Nephron progenitor cell (in vitro differentiated cells): ENCODE data around the gene ANKMY2.
A peak's percentile ranks its signal among the peaks of the same experiment; 100 is the strongest.
"Not testable (repeated sequence)": the region's sequence is repeated elsewhere in the genome, so short reads cannot be mapped to it uniquely, and the experiment has no call there.

ENCODE experiments used
- DNase-seq: peaks from one replicate; pipeline ENCODE4 v3.0.0; 2021
- H3K27ac Mint-ChIP-seq: 2 replicates; pipeline ENCODE4 v1.8.0; 2021; ENCODE audit warnings: mild to moderate bottlenecking, moderate library complexity, mixed read lengths
- H3K27me3 Mint-ChIP-seq: 2 replicates; pipeline ENCODE4 v1.8.0; 2021; ENCODE audit warnings: mild to moderate bottlenecking, low read depth, mixed read lengths; ENCODE audit not compliant: poor library complexity
- H3K36me3 Mint-ChIP-seq: 2 replicates; pipeline ENCODE4 v1.8.0; 2021; ENCODE audit warnings: low read depth, mixed read lengths
- H3K4me1 Mint-ChIP-seq: 2 replicates; pipeline ENCODE4 v1.8.0; 2021; ENCODE audit warnings: mixed read lengths
- H3K4me3 Mint-ChIP-seq: 2 replicates; pipeline ENCODE4 v1.8.0; 2021; ENCODE audit warnings: mild to moderate bottlenecking, moderate library complexity, mixed read lengths
- H3K9me3 Mint-ChIP-seq: 2 replicates; pipeline ENCODE4 v1.8.0; 2021; ENCODE audit warnings: mild to moderate bottlenecking, moderate library complexity, mixed read lengths
- TF ChIP-seq, protein P1 (sequence below): fragments of 200-600 bp; sonication (generic); IDR thresholded peaks from 2 replicates; pipeline ENCODE4 v1.5.0; 2021; ENCODE audit warnings: antibody characterized with exemption

The ANKMY2 gene

DNA sequence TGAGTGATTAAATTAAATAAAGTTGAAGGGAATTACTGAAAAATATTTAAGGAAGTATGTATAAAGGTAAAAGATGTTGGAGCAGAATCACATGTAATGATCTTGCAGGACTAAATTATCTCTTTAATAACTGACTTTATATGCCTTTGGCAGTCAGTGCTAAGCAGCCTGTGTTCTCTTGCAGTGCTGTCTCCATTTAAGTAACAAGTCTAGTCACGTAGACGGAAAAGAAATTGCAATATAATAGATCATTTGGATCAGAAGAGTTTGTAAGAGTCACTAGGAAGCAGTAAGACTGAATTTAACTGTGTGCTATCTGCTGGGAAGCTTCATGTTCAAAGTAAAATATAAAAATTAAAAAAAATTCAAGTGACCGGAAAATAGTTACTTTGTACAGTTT lies 21.8 kb upstream of the ANKMY2 start:
- H3K9me3 Mint-ChIP-seq, result peaks cover 22% of the 10 kb centered on the region
- H3K4me3 Mint-ChIP-seq, result no peak overlapping the region
- no peak for DNase-seq
- H3K27ac Mint-ChIP-seq, result peak overlapping the region; percentile 75
- H3K36me3 Mint-ChIP-seq, result peaks cover 82% of the 10 kb centered on the region
- H3K4me1 Mint-ChIP-seq, result peaks cover 16% of the 10 kb centered on the region
- H3K27me3 Mint-ChIP-seq, result no peaks in the 10 kb centered on the region
- TF ChIP-seq, protein P1, sequence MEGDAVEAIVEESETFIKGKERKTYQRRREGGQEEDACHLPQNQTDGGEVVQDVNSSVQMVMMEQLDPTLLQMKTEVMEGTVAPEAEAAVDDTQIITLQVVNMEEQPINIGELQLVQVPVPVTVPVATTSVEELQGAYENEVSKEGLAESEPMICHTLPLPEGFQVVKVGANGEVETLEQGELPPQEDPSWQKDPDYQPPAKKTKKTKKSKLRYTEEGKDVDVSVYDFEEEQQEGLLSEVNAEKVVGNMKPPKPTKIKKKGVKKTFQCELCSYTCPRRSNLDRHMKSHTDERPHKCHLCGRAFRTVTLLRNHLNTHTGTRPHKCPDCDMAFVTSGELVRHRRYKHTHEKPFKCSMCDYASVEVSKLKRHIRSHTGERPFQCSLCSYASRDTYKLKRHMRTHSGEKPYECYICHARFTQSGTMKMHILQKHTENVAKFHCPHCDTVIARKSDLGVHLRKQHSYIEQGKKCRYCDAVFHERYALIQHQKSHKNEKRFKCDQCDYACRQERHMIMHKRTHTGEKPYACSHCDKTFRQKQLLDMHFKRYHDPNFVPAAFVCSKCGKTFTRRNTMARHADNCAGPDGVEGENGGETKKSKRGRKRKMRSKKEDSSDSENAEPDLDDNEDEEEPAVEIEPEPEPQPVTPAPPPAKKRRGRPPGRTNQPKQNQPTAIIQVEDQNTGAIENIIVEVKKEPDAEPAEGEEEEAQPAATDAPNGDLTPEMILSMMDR, result no peak

DNA sequence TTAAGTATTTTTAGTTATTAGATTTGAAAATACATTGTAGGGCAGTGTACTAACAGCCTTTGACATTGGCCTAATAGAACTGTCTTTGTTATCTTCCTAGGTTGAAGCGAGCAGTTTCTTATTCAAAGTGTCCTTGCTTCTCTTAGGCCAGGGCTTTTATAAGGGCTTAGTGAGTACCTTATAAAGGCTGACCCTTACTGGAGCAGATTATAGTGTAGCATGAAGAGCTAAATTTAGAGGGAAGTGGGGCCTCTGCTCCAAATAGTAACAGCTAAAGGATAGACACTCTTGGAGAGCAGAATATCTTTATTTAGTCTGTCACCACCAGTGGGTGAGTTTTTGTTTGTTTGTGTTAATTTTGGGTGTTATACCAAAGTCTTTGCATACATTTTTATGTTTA lies 16.4 kb upstream of the ANKMY2 start:
- peaks cover 10% of the 10 kb centered on the region for H3K4me1 Mint-ChIP-seq
- TF ChIP-seq, protein P1, result no peak
- no peaks in the 10 kb centered on the region for H3K27me3 Mint-ChIP-seq
- H3K9me3 Mint-ChIP-seq, result no peaks in the 10 kb centered on the region
- no peak overlapping the region for H3K4me3 Mint-ChIP-seq
- H3K36me3 Mint-ChIP-seq, result peaks cover 46% of the 10 kb centered on the region
- no peak overlapping the region for H3K27ac Mint-ChIP-seq
- DNase-seq, result no peak

DNA sequence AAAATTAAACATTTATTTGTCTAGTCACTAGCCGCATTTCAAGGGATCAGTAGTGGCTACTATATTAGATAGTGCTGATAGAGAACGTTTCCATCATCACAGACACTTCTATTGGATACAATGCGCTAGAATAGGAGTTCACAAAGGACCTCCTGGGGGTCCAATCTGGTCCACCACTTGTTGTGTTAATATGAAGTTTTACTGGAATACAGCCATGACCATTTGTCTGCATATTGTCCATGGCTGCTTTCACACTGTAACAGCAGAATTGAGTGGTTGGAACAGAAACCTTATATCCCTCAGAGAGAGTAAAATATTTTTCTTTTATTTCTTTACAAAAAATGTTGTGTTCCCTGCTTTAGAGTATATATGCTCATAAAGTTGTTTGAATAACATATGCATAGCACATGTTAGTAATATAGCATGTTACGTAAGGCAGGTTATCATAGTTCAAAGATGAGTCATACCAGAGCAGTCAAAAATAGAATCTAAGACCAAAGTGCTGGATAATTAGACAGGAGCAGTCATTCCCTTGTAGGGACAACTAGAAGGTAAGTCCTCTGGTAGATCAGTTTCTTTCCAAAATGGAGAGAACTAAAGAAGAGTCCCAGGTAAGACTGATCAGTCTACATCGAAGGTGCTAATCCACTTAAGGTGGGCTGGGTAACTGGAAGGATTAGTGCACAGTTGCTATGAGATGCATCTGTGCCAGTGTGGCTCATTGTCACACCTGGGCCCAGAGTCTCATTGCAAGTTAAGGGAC lies 15.3 kb upstream of the ANKMY2 start:
- no peak overlapping the region for H3K4me3 Mint-ChIP-seq
- no peak for DNase-seq
- H3K9me3 Mint-ChIP-seq, result no peaks in the 10 kb centered on the region
- H3K36me3 Mint-ChIP-seq, result peaks cover 51% of the 10 kb centered on the region
- TF ChIP-seq, protein P1, result no peak
- H3K27me3 Mint-ChIP-seq, result no peaks in the 10 kb centered on the region
- H3K27ac Mint-ChIP-seq, result no peak overlapping the region
- H3K4me1 Mint-ChIP-seq, result peaks cover 10% of the 10 kb centered on the region

DNA sequence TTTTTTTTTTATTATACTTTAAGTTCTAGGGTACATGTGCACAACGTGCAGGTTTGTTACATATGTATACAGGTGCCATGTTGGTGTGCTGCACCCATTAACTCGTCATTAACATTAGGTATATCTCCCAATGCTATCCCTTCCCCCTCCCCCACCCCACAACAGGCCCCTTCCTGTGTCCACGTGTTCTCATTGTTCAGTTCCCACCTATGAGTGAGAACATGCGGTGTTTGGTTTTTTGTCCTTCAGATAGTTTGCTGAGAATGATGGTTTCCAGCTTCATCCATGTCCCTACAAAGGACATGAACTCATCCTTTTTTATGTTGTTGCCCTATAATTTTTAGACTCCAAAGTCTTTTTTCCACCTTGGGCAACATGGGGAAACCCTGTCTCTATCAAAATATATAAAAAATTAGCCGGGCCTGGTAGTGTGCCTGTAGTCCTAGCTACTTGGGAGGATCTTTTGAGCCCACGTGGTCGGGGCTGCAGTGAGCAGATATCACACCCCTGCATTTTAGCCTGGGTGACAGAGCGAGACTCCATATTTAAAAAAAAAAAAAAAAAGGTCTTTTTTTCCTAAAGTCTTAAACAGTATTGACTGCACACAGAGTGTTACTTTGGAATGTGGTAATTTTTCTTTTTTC lies 14.4 kb upstream of the ANKMY2 start:
- not testable (repeated sequence) for H3K4me1 Mint-ChIP-seq, H3K27ac Mint-ChIP-seq, H3K27me3 Mint-ChIP-seq, H3K9me3 Mint-ChIP-seq, H3K4me3 Mint-ChIP-seq, DNase-seq
- H3K36me3 Mint-ChIP-seq, result peaks cover 48% of the 10 kb centered on the region

DNA sequence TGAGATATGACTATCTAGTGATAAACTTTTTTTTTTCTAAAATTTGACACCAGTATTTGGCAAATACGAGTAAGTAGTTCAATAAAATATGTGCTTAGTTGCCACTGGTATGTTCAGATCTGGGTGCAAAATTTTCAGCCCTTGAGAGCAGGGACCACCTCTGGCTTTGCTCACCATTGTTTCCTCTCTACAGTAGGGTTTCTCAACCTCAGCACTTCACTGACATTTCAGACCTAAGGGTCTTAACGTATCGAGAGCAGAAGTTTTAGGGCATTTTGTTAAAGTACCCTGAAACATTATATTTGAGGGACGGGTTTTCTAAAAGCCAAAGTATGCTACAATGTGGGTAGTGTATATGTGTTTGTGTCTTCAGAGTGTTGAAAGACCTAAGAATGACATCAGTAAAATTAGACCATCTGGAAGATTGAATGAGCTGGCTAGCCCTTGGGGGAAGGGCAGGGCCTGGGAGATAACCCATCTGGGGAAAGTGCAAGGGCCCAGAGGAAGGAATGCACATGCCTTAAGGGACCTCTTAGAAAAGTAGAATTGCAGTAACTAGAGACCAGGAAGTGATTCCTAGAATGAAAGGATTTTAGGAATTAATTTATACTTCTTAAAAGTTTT lies 12.2 kb upstream of the ANKMY2 start:
- H3K27ac Mint-ChIP-seq, result peak overlapping the region; percentile 84
- peaks cover 16% of the 10 kb centered on the region for H3K4me1 Mint-ChIP-seq
- peak overlapping the region; percentile 16 for H3K4me3 Mint-ChIP-seq
- no peaks in the 10 kb centered on the region for H3K27me3 Mint-ChIP-seq
- TF ChIP-seq, protein P1, result no peak
- no peak for DNase-seq
- H3K9me3 Mint-ChIP-seq, result no peaks in the 10 kb centered on the region
- peaks cover 42% of the 10 kb centered on the region for H3K36me3 Mint-ChIP-seq

DNA sequence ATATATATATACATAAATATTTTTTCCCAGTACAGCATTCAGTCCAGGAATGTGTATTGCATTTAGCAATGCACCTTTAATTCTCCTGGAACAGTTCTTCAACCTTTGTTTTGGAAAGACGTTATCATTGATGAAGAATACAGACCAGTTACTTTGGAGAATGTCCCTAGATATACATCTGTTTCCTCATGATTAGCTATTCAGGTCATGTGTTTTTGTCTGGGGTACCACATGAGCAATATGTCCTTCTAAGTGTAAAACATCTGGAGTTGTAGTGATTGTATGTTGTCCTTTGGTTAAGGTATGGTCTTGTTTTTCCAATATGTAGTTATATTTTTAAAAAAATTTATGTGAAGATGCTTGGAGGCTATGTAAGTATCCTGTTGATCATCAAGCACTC lies 10.6 kb upstream of the ANKMY2 start:
- no peak overlapping the region for H3K27ac Mint-ChIP-seq
- no peaks in the 10 kb centered on the region for H3K9me3 Mint-ChIP-seq
- H3K36me3 Mint-ChIP-seq, result peaks cover 43% of the 10 kb centered on the region
- DNase-seq, result no peak
- TF ChIP-seq, protein P1, result no peak
- H3K4me1 Mint-ChIP-seq, result peaks cover 26% of the 10 kb centered on the region
- no peaks in the 10 kb centered on the region for H3K27me3 Mint-ChIP-seq
- H3K4me3 Mint-ChIP-seq, result no peak overlapping the region
